Stimulated activated CD8-positive, alpha-beta memory T cell treated with anti-CD3 and anti-CD28 coated beads, Interleukin-4, amount 100 ng/mL, for 1 hour (primary cell): ENCODE data around the gene TTC28.
"Not testable (repeated sequence)": the region's sequence is repeated elsewhere in the genome, so short reads cannot be mapped to it uniquely, and the experiment has no call there.

ENCODE experiments used
- DNase-seq, 2 donors: peaks; one replicate each; pipeline ENCODE4 v3.0.0-alpha.2; 2020; ENCODE audit warnings: low read depth in 2 of 2, low spot score in 1 of 2

Gene TTC28

DNA sequence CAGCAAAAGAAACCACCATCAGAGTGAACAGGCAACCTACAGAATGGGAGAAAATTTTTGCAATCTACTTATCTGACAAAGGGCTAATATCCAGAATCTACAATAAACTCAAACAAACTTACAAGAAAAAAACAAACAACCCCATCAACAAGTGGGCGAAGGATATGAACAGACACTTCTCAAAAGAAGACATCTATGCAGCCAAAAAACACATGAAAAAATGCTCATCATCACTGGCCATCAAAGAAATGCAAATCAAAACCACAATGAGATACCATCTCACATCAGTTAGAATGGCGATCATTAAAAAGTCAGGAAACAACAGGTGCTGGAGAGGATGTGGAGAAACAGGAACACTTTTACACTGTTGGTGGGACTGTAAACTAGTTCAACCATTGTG is 188.4 kb downstream of the TTC28 start:
- DNase-seq: not testable (repeated sequence)

DNA sequence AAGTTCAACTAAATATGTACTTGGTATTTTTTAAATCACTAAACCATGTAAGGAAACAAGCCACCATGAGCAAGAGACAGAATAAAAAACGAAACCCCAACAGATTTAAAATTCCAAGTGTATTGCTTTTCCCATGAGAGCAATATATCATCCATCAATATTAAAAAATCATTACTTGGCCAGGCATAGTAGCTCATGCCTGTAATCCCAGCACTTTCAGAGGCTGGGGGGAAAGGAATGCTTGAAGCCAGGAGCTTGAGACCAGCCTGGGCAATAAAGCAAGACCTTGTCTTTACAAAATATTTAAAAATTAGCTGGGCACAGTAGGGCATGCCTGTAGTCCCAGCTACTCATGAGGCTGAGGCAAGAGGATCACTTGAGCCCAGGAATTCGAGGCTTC is 190.8 kb downstream of the TTC28 start:
- DNase-seq: no peak

DNA sequence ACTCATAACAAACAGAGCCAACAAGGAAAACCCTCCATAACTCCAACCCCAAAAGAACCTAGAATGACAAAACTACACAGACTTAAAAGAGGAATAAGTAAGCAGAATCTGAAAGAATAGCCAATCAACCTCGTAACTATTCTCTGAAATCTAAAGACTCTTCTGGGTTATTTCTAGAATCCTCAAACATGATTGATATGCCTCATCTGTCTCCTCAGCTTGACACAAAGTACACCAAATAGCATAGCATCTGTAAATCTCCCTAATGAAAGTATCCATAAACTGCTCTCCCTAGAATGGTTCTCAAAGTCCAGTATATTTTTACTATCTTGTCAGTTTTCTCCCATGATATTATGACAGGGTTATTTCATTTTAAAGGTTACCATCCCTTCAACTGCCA is 195.0 kb downstream of the TTC28 start:
- no peak for DNase-seq

DNA sequence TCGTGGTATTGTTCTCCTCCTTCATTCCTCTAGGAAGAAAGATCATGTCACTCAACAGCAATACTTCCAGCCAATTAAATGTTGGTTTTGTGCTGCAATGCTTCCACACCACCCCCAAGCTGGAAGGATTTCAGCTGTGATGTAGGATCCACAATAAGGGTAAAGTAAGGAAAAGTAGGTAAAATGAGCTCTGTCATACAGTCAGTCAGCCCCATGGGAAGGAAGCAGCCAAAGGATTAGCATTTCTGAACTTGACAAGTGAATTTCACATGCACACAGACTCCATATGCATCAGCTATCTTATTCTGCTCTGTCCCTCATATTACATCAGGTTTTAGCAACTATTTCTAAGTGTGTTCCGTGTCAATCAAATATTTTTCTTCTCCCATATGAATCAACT is 197.9 kb downstream of the TTC28 start:
- DNase-seq: no peak

DNA sequence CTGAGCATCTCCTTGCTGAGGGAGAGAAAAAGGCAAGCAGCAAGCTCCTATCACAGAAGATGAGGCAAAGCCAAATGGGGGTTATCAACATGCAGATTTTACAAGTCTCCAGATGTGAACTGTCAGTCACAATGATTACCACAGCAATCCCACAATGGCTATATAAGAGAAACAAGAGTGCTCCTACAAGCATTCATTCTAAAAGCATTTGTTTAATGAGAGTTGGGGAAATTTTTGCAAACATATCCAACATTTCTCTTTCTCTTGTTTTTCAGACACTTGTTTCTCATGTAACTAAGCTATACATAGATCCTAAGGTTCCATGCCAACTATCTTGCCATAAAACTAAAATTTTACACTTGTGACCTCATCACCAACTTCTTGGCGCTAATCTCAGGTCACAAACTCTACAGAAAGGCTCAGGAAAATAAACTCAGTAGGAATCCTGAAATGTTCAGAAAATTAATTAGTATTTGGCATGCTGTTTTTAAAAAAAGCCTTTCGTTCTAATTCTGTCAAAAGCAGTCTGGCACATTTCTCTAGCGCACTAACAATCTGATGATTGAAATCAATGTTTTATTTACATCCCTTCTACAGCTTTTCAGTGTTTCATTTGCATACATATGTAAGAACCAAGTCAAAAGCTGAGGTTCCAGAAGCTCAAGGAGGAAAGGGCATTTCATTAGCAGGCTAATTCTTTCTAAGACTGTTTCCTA is 199.5 kb downstream of the TTC28 start:
- DNase-seq: no peak

DNA sequence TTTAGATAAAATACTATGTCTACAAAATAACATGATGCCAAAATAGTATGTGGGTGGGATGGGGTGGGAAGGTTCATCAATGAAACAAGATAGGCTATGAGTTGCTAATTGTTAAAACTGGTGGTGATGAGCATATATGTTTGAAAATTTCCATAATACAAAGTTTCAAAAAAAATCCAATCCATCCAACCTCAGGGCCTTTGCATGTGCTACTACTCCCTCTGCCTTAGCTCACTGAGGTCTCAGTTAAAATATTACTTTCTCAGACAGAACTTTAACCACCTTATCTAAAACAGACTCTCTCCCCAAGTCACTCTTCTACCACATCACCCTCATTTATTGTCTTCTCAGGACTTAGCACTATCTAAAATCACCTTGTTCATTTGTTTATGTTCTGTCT is 201.1 kb downstream of the TTC28 start:
- no peak for DNase-seq

DNA sequence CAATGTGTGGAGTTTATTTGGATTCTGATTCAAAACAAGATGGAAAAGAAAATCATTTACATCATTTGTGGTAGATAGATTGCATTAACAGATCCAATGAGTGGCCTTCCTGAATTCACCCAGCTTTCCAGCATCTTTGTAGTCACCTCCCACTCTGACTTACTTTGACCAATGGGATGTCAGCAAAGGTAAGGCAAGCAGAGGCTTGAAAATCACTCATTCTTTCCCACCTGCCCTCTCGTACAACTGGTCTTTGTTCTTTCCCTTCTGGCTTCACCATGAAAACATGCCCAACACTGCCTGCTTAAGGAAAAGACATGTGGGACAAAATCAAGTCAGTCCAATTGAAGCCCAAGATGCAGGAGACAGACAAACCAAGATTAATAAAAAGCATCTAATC is 202.1 kb downstream of the TTC28 start:
- no peak for DNase-seq

DNA sequence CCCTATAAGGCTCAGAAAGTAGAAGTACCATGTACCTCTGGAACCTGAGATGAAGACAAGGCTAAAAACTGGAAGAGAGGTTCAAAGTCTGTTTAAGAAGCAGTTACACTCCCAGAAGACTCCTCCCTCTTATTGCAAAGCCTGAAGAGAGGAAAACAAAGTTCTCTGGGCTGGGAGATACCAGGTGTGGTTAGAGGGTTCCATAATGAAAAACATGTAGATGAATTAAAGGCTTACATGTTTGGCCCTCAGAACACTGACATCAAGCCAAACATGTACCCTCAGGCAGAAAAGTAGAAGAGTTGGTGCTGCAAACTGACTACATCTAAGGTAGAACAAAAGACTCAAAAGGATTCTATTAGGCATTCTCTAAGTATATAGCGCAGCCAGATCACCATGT is 205.3 kb downstream of the TTC28 start:
- no peak for DNase-seq

DNA sequence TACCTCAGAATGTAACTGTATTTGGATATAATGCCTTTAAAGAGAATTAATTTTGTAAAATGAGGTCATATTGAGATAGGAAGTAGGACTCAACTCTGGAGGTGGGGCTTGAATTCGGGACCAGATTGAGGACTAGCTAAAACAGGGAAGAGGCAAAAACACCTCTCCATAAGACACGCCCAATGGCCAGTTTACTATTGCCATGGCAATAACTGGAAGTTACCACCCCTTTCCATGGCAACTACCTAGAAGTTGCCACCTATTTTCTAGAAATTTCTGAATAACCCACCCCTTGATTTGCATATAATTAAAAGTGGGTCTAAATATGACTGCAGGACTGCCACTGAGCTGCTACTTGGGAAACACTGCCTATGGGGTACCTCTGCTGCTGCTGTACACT is 206.4 kb downstream of the TTC28 start:
- no peak for DNase-seq

DNA sequence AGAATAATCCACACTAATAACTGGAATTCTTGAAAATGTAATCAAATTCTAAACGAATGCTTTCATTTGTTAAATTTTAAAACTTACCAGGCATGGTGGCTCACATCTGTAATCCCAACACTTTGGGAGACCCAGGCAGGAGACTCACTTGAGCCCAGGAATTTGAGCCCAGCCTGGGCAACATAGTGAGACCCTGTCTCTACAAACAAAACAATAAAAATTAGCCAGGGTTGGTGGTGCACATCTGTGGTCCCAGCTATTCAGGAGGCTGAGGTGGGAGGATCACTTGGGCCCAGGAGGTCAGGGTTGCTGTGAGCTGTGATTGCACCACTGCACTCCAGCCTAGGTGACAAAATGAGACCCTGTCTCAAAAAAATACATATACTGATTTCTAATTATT is 212.6 kb downstream of the TTC28 start:
- DNase-seq: not testable (repeated sequence)

DNA sequence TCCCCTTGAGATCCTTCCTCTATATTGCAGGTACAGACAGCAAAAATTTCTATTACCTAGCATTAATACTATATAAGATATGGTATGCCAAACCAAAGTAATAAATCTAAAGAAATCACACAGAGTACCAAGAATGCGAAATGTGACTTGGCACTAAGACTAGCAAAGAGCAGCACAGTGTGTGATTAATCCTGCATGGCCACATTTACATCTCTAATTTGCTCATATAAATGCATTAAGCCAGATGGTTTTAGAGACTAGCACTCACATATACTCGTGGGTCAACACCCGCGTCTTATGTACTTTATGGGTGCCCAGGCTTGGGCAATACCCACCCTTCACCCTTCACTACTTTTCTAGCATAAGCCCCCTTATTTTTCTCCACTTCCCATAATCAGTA is 213.2 kb downstream of the TTC28 start:
- DNase-seq: no peak

DNA sequence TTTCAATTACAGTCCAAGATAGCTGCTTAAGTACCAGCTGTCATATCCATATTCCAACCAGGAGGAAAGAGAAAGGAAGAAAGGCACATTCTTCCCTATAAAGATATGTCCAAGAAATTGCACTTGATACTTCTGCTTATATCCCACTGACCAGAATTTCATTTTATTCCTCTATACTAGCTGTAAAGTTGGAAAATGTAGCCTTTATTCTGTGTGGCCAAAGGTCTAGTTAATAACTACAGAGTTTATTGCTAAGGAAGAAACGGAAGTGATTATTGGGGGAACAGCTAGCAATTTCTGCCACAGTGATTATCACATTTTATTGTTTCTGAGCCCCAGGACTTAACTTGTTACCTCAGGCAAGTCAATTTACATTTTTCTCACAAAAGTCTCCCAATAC is 213.8 kb downstream of the TTC28 start:
- DNase-seq: no peak

DNA sequence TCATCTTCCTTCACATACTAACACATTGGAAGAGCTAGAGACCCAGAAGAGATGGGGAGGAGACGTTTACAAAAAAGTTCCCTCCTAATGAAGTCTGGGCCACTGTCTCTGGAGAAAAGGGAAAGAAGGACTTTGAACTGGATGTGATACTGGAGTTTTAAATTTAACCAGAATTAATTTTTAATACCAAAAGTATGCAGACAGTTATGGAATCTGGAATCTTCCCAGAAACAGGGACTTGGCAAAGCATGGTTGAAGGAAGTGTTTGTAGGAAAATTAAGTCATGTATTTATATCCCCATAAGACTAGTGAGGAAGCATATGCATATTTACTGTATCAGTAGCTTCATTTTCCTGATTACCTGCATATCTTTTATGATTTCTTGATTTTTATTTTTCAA is 215.5 kb downstream of the TTC28 start:
- DNase-seq: no peak

DNA sequence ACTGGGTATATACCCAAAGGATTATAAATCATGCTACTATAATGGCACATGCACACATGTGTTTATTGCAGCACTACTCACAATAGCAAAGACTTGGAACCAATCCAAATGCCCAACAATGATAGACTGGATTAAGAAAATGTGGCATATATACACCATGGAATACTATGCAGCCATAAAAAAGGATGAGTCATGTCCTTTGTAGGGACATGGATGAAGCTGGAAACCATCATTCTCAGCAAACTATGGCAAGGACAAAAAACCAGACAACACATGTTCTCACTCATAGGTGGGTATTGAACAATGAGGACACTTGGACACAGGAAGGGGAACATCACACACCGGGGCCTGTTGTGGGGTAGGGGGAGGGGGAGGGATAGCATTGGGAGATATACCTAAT is 216.2 kb downstream of the TTC28 start:
- not testable (repeated sequence) for DNase-seq

DNA sequence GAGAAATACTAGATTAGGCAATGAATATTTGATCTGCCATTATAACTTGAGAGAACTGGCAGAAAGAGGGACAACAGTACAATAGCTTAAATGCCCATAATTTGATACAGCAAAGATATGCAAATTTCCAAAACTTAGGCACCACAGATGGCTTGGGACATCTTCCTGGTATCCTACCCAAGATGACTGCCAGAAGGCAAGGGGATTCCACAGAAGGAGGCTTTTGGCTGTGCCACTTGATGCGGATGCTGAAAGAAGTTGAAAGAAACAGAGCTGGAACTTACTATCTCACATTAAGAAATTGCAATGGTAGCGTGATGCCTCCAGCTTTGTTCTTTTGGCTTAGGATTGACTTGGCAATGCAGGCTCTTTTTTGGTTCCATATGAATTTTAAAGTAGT is 216.7 kb downstream of the TTC28 start:
- no peak for DNase-seq

DNA sequence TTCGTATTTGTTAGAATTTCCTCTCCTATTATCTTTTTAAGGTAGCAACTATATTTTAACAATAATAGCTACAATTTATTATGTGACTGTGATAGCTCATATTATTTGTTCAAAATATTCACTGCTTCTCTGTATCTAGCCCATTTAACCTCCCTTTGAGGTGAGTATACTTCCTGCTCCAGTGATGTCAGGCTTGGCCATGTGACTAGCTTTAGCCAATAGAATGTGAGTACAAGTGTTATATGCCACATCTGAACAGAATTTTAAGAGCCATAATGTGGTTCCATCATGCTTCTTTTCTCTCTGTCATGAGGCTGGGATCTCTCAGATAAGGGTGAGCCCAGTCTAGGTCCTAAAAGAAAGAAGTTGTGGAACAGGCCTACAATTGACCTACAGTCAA is 217.6 kb downstream of the TTC28 start:
- DNase-seq: no peak

DNA sequence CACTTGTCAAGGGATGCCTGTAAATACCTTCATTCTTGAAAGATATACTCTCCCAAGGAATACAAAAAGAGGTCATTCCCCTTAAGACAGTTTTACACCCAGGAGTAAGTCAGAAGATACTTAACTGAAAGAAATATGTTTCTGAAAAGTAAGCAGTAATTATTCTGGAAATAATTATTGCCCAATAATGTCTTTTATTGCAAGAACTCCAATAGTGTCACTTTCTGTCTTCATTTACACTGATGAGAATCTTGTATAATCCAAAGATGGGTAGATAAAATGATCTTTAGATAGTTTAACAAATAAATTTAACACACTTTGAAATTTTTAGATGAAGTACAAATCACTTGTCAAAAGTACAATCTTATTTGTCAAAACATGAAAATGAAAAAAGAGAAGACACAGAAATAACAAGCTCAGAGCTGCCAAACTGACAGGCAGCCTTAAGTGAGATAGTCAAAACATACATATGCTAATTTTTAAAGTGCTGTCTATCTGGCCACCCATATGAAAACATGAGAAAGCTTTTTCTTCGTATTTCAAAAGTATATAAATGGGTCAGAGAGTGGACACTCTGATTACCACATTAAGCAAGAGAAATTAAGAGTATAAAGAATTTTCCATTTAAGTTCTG is 225.1 kb downstream of the TTC28 start:
- no peak for DNase-seq

DNA sequence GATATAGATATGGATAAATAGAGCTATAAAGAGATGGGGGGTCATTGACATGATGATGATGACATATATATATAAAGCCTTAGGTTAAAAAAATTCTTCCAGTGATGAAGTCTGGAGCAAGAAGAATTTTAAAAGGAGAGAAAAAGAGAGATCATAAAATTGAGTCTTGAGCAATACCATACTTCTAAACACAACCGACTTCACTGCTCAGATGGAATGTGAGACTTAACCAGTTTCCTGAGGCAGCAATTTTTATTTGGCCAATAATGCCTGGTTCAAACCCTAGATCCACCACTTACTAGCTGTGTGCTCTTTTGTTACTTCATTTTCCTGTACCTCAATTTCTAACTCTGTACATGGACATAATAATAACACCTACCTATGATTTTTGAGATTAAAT is 229.5 kb downstream of the TTC28 start:
- no peak for DNase-seq

DNA sequence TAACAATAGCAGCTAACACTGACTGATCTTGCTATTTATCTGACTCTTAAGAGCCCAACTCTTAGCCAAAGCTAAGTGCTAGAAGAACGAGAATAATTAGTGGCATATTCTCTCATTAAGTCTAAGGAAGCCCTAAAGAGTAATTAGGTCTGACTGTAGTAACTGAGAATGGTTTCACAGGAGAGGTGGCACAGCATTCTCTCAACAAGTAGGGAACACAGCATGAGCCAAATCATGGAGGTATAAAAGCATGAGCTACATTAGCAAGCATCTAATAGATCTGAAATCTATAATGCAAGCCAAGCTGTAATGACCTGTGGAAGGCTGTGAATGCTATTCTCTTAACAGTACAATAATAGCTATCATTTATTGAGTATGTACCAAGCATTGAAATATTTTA is 230.6 kb downstream of the TTC28 start:
- no peak for DNase-seq

DNA sequence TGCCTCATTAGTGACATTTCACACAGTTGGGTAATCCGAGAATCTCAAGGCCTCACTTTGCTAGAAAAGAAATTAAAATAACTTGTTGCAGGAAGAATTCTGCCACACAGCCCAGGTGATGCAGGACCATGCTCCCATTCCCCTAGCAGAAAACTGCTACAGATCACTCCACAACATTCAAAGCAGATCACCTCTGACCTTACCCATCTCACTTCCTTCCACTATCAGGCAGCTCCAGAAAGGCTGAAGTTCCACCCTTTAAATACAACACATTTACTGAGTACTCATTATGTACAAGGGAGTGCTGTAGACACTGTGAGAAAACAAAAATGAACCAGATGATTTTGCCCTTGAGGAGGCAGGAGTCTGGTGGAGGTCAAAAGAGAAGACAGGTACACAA is 231.0 kb downstream of the TTC28 start:
- no peak for DNase-seq

DNA sequence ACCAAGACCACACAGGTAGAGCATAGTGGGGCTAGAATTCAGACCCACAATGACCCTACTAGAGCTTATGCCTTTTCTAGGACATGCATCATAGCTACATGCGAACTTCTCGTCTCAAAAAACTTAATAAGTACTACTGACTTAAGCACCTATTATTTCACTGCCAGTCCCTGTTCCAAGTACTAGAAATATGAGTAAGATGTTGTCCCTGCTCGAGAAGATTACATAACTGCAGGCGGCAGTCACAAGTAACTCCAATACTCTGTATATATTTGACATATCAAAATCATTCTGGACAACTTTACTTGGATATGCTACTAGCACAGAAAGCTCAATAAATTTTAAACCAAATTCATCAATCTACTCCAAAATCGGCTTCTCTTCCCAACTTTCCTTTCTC is 235.0 kb downstream of the TTC28 start:
- no peak for DNase-seq

DNA sequence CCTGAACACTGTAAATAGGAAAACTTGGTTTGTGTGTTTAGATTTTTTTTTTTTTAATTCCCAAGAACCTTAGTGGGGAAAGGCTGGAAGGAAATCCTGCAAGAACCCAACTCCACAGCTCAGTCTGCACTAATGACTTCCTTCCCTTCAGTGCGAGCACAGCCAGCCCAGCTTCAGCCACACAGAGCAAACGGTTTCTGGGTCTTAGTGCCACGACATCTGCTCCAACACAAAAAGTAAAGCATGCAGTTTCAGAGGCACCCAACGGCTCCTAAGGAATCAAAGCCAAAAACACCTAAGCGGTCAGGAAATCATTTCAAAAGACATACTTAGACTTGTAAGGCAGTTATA is 236.1 kb downstream of the TTC28 start:
- no peak for DNase-seq
